ENCODE measurements around the gene TACC3.

- no peak for TF ChIP-seq CTCF (IDR thresholded peaks at IDR 0.05)
- TF ChIP-seq POLR2A (IDR thresholded peaks at IDR 0.05) = no peak
Observed at GRCh38 chr4:1715002-1715758, 6.1 kb upstream of the TACC3 start.

All from adrenal gland (tissue), 5 donors.